ENCODE measurements around the gene R3HDM1.
"Not testable (repeated sequence)": the region's sequence is repeated elsewhere in the genome, so short reads cannot be mapped to it uniquely, and the experiment has no call there.

- TF ChIP-seq, protein P1, sequence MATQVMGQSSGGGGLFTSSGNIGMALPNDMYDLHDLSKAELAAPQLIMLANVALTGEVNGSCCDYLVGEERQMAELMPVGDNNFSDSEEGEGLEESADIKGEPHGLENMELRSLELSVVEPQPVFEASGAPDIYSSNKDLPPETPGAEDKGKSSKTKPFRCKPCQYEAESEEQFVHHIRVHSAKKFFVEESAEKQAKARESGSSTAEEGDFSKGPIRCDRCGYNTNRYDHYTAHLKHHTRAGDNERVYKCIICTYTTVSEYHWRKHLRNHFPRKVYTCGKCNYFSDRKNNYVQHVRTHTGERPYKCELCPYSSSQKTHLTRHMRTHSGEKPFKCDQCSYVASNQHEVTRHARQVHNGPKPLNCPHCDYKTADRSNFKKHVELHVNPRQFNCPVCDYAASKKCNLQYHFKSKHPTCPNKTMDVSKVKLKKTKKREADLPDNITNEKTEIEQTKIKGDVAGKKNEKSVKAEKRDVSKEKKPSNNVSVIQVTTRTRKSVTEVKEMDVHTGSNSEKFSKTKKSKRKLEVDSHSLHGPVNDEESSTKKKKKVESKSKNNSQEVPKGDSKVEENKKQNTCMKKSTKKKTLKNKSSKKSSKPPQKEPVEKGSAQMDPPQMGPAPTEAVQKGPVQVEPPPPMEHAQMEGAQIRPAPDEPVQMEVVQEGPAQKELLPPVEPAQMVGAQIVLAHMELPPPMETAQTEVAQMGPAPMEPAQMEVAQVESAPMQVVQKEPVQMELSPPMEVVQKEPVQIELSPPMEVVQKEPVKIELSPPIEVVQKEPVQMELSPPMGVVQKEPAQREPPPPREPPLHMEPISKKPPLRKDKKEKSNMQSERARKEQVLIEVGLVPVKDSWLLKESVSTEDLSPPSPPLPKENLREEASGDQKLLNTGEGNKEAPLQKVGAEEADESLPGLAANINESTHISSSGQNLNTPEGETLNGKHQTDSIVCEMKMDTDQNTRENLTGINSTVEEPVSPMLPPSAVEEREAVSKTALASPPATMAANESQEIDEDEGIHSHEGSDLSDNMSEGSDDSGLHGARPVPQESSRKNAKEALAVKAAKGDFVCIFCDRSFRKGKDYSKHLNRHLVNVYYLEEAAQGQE (IDR thresholded peaks at IDR 0.05; ENCODE audit: insufficient read depth in 1 of 2, low read depth in 2 of 2, low read length in 1 of 2), result not testable (repeated sequence)
- TF ChIP-seq, protein P2, sequence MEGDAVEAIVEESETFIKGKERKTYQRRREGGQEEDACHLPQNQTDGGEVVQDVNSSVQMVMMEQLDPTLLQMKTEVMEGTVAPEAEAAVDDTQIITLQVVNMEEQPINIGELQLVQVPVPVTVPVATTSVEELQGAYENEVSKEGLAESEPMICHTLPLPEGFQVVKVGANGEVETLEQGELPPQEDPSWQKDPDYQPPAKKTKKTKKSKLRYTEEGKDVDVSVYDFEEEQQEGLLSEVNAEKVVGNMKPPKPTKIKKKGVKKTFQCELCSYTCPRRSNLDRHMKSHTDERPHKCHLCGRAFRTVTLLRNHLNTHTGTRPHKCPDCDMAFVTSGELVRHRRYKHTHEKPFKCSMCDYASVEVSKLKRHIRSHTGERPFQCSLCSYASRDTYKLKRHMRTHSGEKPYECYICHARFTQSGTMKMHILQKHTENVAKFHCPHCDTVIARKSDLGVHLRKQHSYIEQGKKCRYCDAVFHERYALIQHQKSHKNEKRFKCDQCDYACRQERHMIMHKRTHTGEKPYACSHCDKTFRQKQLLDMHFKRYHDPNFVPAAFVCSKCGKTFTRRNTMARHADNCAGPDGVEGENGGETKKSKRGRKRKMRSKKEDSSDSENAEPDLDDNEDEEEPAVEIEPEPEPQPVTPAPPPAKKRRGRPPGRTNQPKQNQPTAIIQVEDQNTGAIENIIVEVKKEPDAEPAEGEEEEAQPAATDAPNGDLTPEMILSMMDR (IDR thresholded peaks at IDR 0.05), result not testable (repeated sequence)
- not testable (repeated sequence) for TF ChIP-seq POLR2AphosphoS5 (IDR thresholded peaks at IDR 0.05; ENCODE audit: low read depth, low read length); SIN3A (IDR thresholded peaks at IDR 0.05; ENCODE audit: borderline replicate concordance, insufficient read depth, low read depth, low read length)
These were observed 98.8 kb downstream of the R3HDM1 start for GRCh38 chr2:135630034-135630433.

All from Panc1 (cell line).